BJ (cell line): ENCODE measurements around the gene EPB41L3. TPM values are rescaled to one million over a fixed set of nuclear protein-coding genes. Genes with fewer than 3 reads are reported as not detected.
"Not testable (repeated sequence)": the region's sequence is repeated elsewhere in the genome, so short reads cannot be mapped to it uniquely, and the experiment has no call there.

Experiments used
- CTCF ChIA-PET: fragments of 350-600 bp; formaldehyde crosslinking; extraction: SDS; loops from one replicate; lab custom pipeline; 2021; ENCODE audit warnings: antibody characterized with exemption, inconsistent platforms; lab: Yijun Ruan, JAX
- POLR2A ChIA-PET: fragments of 300-600 bp; sonication (Branson Sonifier 250); formaldehyde crosslinking; extraction: SDS; loops from one replicate; lab custom pipeline; 2021; ENCODE audit warnings: antibody characterized with exemption; lab: Charles Lee
- DNase-seq: peaks from one replicate; pipeline ENCODE4 v3.0.0-alpha.2; 2011; ENCODE audit warnings: low read depth
- H3K27me3 ChIP-seq: 2 replicates; pipeline ENCODE4 v1.6.0; 2011; ENCODE audit warnings: low read length; ENCODE audit not compliant: control insufficient read depth, insufficient read depth
- H3K36me3 ChIP-seq: 2 replicates; pipeline ENCODE4 v1.5.1; 2011; ENCODE audit warnings: low read length; ENCODE audit not compliant: control insufficient read depth, insufficient read depth
- H3K4me3 ChIP-seq: 2 replicates; pipeline ENCODE4 v1.5.1; 2011; ENCODE audit warnings: low read depth, mild to moderate bottlenecking, control low read depth, low read length
- polyA plus RNA-seq: library from polyadenylated mRNA; depleted of rRNA; stranded (reverse); fragments of >200 nt; gene quantifications from 2 replicates; pipeline ENCODE4 v1.2.3, GENCODE V29; 2011
- TF ChIP-seq, protein P1 (sequence below): IDR thresholded peaks from 2 replicates; pipeline ENCODE4 v1.5.1; 2011; ENCODE audit warnings: low read depth, mild to moderate bottlenecking, control low read depth, inconsistent platforms, low read length, moderate library complexity; ENCODE audit not compliant: insufficient read depth

The EPB41L3 gene
- polyA plus RNA-seq, 1 experiment, result 4.6 TPM

DNA sequence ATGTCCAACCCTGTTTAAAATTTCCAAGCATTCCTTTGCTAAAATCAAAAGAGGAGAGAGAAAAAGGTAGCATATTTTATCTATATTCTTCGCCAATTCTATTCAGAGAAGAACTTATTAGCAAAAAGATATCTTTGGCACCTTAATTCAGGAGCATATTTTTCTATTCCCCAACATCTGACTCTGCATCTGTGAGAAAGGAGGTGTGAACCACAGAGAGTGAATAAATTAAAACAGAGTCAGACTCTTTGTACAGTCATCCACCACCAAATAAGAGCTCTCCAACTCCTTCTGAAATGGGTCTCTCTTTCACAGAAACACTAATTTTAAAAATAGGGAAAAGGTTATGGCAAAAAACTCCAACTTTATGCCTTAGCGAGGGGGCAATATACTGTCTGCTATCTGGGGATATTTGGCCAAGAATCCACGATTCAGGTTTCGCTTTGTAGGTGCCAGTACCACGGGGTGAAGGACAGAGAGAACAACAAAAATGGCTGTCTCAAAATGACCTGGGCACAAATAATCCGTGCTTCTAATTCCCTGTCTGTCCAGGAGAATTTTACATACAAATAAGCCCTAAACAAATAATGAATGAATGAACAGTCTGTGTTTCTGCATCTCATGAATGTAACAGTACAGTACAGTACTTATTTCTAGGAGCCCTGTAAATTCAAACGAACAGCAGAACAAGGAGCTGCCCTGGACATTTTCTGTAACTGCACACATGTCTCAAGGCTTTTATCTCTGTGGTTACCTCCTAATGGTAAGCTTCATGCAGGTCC is 43.4 kb downstream of the EPB41L3 start:
- TF ChIP-seq, protein P1, sequence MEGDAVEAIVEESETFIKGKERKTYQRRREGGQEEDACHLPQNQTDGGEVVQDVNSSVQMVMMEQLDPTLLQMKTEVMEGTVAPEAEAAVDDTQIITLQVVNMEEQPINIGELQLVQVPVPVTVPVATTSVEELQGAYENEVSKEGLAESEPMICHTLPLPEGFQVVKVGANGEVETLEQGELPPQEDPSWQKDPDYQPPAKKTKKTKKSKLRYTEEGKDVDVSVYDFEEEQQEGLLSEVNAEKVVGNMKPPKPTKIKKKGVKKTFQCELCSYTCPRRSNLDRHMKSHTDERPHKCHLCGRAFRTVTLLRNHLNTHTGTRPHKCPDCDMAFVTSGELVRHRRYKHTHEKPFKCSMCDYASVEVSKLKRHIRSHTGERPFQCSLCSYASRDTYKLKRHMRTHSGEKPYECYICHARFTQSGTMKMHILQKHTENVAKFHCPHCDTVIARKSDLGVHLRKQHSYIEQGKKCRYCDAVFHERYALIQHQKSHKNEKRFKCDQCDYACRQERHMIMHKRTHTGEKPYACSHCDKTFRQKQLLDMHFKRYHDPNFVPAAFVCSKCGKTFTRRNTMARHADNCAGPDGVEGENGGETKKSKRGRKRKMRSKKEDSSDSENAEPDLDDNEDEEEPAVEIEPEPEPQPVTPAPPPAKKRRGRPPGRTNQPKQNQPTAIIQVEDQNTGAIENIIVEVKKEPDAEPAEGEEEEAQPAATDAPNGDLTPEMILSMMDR, result no peak
- no peaks in the 10 kb centered on the region for H3K27me3 ChIP-seq
- ChIA-PET POLR2A (no interaction called here), CTCF (no interaction called here)
- DNase-seq, result no peak
- no peak overlapping the region for H3K4me3 ChIP-seq
- no peaks in the 10 kb centered on the region for H3K36me3 ChIP-seq

DNA sequence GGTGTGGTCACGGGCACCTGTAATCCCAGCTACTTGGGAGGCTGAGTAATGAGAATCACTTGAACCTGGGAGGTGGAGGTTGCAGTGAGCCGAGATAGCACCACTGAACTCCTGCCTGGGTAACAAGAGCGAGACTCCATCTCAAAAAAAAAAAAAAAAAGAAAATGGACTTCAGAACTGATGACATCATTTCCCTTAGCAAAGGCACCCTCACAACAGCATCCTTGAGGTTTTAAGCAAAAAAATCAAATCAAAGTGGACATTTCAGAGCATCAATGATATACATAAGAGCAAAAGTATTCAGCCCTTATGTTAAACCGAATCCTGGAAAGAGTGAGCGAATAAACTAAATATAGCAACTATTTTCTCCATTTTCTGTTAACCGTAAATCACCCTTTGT is 45.3 kb downstream of the EPB41L3 start:
- ChIA-PET POLR2A (no interaction called here), CTCF (no interaction called here)
- Histone ChIP-seq H3K4me3 (no peak overlapping the region), H3K36me3 (no peaks in the 10 kb centered on the region), H3K27me3 (no peaks in the 10 kb centered on the region)
- no peak for DNase-seq
- TF ChIP-seq, protein P1, result no peak

DNA sequence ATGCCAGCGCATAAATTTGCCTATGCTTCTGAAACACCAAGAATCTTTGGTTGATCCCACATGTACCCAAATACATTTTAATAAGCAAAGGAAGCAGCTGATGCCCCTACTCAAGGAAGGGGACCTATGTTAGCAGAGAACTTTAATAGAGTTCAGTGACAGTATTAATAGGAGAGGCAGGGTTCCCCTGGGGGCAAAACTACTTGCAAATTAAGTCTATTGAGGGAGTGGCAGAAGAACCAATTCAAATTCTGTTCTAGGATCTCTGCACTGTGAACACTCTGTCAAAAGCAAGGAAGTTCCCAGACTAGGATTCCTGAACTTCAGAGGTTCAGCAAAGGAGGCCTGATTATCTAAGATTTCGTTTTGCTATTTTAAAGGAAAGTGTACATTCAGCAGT is 47.5 kb downstream of the EPB41L3 start:
- no peak overlapping the region for H3K4me3 ChIP-seq
- TF ChIP-seq, protein P1, result no peak
- POLR2A ChIA-PET, result no interaction called here
- CTCF ChIA-PET, result no interaction called here
- DNase-seq, result no peak
- H3K27me3 ChIP-seq, result no peaks in the 10 kb centered on the region
- no peaks in the 10 kb centered on the region for H3K36me3 ChIP-seq

DNA sequence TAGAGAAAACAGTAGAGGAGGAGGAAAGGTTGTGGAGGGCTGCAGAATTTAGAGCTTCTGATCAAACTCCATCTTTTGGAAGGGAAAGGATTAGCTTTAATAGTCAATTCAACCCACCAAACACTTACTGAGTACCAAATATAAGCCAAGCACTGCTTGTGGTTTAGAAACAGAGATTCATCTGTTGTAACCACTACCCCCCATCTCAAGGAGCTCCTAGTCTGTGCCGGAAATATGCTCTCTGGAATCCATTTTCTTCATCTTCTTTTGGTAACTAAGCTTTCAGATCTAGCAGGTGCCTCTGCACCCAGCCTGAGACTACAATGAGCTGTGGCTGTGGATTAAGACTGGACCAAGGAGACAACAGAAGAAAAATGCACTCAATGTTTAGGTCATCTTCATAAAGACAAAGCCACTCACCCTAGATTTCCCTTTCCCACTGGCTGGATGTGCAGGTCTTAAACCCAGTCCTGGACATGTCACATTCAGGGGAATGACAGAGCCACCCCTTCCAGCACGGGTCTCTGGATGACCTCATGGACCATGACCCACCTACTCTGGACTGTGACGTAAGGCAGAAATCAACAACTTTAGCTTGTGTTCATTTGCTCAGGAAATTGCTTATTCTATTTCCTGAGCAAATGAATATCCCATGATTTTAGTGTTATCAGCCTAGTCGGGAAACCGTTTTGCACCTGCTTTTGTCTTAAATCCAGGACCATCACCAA is 52.9 kb downstream of the EPB41L3 start:
- CTCF ChIA-PET, result interaction anchor here (1.5 kb wide), 1 partner anchor 13 kb away, joined by 5 read pairs; no protein-coding TSS in a partner anchor
- H3K4me3 ChIP-seq, result no peak overlapping the region
- POLR2A ChIA-PET, result no interaction called here
- DNase-seq, result no peak
- TF ChIP-seq, protein P1, result no peak
- no peaks in the 10 kb centered on the region for H3K36me3 ChIP-seq
- no peaks in the 10 kb centered on the region for H3K27me3 ChIP-seq

DNA sequence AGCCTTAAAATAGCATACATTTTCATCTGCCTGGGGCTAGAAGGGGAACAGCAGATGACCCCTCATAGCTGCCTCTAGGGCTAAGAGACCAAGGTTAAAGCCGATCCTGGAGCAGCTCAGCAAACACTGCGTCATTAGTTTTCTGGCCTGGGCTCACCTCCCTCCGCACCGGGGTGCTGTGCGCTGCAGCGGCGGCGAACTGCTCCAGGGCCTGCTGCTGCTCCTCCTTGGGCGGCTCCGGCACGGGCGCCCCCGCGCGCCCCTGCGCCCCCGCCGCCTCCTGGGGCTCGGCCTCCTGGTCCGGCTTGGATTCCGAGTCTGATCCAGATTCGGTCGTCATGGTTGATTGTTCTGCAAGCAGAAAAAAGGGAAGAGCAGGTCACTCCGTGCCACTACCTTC is 55.0 kb downstream of the EPB41L3 start:
- no peak for DNase-seq
- CTCF ChIA-PET, result no interaction called here

DNA sequence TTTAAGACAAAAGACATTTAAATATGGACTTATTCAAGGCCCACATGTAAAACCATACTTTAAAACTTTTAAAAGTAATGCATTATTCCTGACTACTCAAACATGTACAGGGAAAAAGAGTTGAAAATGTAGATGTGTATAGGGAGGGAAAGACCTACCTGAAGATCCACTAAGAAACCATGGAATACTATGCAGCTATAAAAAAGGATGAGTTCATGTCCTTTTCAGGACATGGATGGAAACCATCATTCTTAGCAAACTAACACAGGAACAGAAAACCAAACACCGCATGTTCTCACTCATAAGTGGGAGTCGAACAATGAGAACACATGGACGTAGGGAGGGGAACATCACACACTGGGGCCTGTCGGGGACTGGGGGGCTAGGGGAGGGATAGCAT is 55.8 kb downstream of the EPB41L3 start:
- H3K36me3 ChIP-seq, CTCF ChIA-PET, DNase-seq, H3K27me3 ChIP-seq, H3K4me3 ChIP-seq, POLR2A ChIA-PET: not testable (repeated sequence)

More for the DNA sequence above, 55.0 kb downstream of the EPB41L3 start:
- no peaks in the 10 kb centered on the region for H3K27me3 ChIP-seq
- H3K4me3 ChIP-seq, result no peak overlapping the region
- POLR2A ChIA-PET, result no interaction called here
- H3K36me3 ChIP-seq, result no peaks in the 10 kb centered on the region
- TF ChIP-seq, protein P1, result no peak
